Fibroblast of villous mesenchyme (primary cell): ENCODE measurements around the gene FSD2. TPM values are rescaled to one million over a fixed set of nuclear protein-coding genes. Genes with fewer than 3 reads are reported as not detected.

Source experiments
- DNase-seq: peaks from one replicate; pipeline ENCODE4 v3.0.0-alpha.2; 2010; ENCODE audit warnings: low read depth
- H3K4me3 ChIP-seq: 2 replicates; pipeline ENCODE4 v1.5.1; 2011; ENCODE audit warnings: low read depth, mild to moderate bottlenecking, low read length
- CTCF ChIP-seq: IDR thresholded peaks from 2 replicates; pipeline ENCODE4 v1.5.1; 2012; ENCODE audit warnings: low read depth, mild to moderate bottlenecking, low read length; ENCODE audit not compliant: insufficient read depth
- total RNA-seq: library from RNA; depleted of rRNA; stranded (reverse); fragments of >200 nt; gene quantifications from 2 replicates; pipeline ENCODE4 v1.2.3, GENCODE V29; 2012

The FSD2 gene
- total RNA-seq, 1 donor = not detected

- no peak overlapping the region for H3K4me3 ChIP-seq
- TF ChIP-seq CTCF = no peak
- DNase-seq = no peak
Observed at GRCh38 chr15:82715003-82715402, 90.9 kb downstream of the FSD2 start.

DNA sequence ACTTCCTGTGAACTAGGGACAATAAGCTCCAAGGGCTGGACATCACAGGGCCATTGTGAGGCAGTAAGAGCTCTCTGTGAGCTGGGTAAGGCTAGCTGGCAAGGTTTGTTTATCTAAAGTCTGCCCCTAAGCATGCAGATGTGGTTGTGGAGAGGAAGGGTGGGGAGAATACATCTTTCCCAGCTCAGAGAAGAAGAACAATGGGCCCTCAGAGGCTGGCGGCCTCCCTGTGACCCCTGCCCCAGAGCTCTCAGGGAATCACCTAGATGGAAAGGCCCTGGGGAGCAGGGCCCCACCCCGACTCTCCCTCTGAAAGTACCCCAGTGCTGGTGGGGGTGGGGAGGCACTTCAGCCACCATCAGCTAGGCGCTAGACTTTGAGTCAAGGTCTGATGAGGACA, 91.9 kb downstream of the FSD2 start:
- no peak for TF ChIP-seq CTCF
- no peak overlapping the region for H3K4me3 ChIP-seq
- DNase-seq = no peak

DNA sequence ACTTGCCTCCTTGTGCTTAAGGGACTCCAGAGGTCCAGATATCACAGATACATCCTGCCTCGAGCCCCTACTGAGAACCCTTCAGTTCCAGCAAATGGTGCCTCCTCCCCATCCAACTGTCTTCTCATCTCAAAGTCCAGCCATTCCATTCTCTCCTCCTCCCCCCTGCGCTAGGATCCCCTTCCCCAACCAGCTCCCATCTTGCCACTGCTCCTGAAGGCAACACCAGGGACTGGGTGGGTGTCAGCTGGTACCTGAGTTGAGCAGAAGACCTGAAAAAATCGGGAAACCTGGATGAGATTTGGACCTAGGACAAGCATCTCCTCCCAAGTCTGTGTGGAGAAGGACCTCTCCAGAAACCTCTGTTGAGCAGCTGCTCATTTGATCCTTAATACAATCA, 93.8 kb downstream of the FSD2 start:
- DNase-seq = no peak
- no peak for TF ChIP-seq CTCF
- H3K4me3 ChIP-seq = no peak overlapping the region

DNA sequence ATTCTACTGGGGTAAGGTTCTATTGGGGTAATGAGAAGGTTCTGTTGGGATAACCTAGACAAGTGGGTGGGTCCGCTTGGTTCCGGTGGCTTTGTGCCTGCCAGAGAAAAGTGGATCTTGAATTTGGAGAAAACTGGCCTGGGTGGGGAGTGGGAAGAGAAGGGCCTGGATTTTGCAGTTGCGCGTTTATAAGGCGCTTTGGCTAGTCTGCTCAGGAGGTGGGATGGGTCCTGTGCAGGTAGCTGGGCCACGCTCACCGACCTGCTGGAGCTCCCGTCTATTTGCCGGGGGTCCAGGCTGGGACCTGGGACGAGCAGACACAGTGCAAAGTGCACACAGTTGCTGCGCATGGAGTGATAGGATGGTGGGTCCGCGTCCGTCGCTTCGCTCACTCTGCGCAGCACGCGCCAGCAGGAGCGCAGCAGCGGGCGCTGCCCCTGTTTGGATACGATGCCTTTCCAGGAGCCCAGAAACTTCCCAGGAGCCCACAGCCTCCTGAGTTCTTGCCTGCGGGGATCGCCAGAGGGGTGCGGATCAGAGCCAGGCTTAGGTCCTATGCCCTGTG, 94.9 kb downstream of the FSD2 start:
- no peak for TF ChIP-seq CTCF
- H3K4me3 ChIP-seq = no peak overlapping the region
- no peak for DNase-seq

DNA sequence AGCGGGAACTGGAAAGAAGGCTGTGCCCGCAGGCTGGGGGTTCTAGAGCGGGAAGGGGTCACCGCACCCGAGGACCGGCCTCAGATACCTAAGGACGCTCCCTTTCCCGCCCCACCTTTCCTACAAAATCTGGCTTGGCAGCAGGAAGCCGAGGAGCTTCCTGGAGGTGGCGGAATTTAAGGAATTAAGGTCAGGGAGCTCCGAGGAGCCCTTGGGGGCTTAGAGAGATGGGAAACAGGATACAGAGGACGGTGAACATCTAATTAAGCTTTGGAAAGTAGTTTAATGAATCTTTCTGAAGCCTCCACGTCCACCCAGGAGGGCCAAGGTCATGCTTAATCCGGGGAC, 95.7 kb downstream of the FSD2 start:
- DNase-seq = no peak
- peak overlapping the region; percentile 71 for H3K4me3 ChIP-seq
- TF ChIP-seq CTCF = no peak

GRCh38 chr15:82709421-82710207, 96.3 kb downstream of the FSD2 start, which contains the start of gene AP3B2:
Gene AP3B2, minus strand, starts transcription at chr15:82709875. Its CDS starts 169 bp downstream, at chr15:82709706.
- TF ChIP-seq CTCF = no peak
- H3K4me3 ChIP-seq = peak within 1 kb of the TSS; percentile 71
- DNase-seq = peak; percentile 68
